AG09319 (cell line): ENCODE data around the gene NAA16.
A peak's percentile ranks its signal among the peaks of the same experiment; 100 is the strongest.

Experiments
- DNase-seq: peaks from one replicate; pipeline ENCODE4 v3.0.0-alpha.2; 2010; ENCODE audit warnings: low read depth; ENCODE audit errors: extremely low read depth
- TF ChIP-seq, protein P1 (sequence below): IDR thresholded peaks from 2 replicates; pipeline ENCODE4 v1.5.1; 2011; ENCODE audit warnings: low read depth, mild to moderate bottlenecking, inconsistent platforms, low read length, moderate library complexity

The NAA16 gene

DNA sequence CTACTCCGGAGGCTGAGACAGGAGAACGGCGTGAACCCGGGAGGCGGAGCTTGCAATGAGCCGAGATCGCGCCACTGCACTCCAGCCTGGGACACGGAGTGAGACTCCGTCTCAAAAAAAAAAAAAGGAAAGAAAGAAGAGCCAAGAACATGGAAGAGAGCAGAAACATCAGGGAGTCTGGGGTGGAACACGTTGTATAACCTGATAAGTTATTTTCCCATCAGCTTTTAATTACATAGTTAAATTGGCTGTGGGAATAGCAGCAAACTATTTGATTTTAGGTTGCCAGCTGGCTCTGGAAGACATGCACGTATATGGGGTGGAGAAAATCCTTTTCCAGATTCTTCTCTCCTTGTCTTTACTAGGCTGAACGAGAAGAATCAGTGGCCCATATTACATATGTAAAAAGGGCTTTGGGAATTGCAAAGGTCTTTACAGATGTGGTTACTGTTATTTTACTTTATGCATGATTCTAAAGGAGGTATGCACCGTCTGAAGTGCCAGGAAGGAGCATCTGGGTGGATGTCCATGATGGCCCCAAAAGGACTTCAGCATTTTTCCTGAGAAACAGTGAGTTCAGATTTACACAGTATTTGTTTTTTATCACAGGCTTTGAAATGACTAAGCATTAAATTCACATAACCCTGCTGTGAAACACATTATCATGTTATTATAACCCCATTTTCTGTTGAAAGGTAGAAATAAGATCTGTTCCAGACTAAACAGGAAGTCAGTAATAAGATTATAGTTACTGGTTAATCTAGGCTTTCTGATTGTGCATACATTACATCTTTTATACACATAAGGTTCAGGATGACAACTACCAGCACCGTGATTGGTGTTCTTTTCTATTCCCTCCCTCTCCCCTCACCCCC, 4.6 kb upstream of the NAA16 start:
- TF ChIP-seq, protein P1, sequence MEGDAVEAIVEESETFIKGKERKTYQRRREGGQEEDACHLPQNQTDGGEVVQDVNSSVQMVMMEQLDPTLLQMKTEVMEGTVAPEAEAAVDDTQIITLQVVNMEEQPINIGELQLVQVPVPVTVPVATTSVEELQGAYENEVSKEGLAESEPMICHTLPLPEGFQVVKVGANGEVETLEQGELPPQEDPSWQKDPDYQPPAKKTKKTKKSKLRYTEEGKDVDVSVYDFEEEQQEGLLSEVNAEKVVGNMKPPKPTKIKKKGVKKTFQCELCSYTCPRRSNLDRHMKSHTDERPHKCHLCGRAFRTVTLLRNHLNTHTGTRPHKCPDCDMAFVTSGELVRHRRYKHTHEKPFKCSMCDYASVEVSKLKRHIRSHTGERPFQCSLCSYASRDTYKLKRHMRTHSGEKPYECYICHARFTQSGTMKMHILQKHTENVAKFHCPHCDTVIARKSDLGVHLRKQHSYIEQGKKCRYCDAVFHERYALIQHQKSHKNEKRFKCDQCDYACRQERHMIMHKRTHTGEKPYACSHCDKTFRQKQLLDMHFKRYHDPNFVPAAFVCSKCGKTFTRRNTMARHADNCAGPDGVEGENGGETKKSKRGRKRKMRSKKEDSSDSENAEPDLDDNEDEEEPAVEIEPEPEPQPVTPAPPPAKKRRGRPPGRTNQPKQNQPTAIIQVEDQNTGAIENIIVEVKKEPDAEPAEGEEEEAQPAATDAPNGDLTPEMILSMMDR, result no peak
- DNase-seq, result peak; percentile 28

DNA sequence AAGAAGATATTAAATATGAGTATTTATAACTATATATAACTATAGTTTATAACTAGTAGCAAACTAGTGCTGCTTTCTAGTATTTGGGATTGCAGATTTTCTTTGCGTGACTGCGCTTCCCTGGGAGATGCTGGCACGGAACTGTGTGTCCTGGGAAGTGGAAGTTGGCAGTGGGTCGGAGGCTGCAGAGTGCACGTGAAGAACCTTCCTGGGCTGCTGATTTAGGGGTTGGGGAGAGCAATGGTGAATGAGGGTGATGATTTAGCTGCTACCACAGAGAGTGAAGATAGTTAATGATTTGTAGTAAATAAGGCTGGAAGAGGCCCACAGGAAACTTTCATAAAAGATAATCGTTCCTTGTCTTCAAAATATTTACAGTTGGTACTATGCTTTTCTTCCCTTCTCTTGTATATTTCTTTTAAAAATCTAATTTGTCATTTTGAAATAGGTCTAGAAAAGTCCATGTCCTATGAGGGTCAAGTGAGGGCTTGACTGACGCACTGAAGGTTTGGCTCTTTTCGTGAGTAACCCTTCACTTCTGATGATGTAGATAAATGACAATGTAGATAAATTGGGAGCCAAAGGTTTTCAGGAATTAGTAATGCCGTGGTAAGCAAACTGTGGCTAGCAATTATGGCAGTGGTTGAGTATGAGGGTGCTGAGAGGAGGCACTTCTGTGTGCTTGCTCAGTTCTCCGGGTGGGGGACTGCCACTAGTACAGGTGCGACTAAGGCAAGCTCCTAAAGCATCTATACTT, 3.0 kb upstream of the NAA16 start:
- no peak for DNase-seq

DNA sequence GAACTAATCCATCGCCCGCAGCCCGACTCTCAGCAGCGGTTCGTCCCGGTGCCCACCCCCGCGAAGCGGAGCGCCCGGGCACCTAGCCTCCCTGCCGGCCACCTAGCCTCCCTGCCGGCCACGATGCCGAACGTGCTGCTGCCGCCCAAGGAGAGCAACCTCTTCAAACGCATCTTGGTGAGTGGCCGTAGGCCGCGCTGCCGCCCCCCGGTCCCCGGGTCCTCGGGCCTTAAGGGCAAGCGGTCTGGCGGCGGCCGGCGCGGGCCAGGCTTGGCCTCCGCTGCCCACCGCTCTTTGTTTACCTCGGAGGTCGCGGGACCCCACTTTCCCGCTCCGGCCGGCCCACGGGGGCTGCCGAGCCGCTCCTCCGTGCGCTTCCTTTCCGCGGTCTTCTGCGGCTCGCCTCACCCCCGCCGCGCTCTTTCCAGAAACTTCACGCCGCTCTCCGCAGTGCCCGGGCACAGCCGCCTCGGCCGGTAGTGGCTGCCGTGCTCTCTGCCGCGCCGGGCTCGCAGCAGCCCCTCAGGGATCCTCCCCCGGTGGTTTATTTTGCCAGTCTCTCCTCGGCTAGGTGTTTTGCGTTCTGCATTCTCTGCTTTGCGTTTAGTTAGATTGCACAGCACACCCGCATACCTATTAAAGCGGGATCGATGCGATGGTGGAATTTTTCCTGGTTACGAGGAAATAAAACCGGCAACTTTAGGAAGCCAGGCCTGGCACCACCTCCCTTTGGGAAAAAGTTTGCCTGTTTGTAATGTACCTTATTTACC, 524 bp downstream of the NAA16 start:
- TF ChIP-seq, protein P1, result no peak
- DNase-seq, result no peak

More for the DNA sequence above, 3.0 kb upstream of the NAA16 start:
- TF ChIP-seq, protein P1, result no peak

DNA sequence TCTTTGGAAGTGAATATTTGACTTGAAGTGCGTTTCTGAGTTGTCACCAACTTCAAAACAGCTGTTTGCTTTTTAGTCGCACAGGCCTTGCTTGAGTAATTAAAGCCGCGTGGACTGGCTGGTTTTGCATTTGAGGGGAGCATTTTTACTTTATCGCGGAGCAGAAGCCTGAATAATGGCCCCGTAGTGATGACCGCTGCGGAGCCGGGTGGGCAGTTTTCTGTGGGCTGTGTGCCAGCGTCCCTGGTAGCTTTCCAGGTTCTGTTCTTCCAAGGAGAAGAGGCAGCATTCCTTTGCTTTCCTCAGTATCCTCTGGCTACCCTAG, 1.1 kb downstream of the NAA16 start:
- TF ChIP-seq, protein P1, result no peak
- DNase-seq, result no peak

DNA sequence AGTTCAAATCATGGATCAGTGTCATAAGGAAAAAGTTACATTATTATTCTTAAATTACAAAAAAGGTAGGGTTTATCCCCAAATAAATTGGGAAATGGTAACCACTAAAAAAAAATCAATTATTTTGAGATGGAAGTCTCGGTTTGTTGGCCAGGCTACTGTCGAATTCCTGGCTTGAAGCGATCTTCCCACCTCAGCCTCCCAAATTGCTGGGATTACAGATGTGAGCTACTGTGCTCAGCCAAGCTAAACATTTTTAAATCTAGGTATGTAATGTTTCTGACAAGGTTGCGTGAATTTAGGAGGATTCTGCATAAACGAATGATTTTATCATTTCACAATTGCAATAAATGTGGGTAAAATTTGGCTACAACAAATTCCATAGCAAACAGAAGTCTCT, 2.0 kb downstream of the NAA16 start:
- DNase-seq, result no peak
- TF ChIP-seq, protein P1, result no peak

DNA sequence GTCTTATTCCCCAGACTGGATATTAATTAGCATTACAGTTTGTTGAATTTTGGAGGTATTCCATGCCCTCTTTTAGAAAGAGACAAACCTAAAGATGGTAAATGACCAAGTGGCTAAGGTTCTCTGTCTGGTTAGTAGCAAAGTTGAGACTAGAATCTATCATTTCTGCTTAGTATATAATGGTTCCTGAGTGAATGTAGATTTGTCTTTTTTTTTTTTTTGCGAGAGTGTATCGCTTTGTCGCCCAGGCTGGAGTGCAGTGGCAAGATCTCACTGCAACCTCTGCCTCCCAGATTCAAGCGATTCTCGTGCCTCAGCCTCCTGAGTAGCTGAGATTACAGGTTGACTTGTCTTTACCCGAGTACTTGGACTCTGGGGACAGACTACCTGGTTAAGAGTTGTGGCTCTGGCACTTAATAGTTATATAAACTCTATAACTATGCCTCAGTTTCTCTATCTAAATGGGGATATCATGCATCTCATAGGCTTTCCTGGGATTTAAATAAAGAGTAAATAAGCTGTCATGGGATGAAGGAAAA, 2.7 kb downstream of the NAA16 start:
- TF ChIP-seq, protein P1, result no peak
- DNase-seq, result no peak
